IgD-negative memory B cell (primary cell): ENCODE data around the gene SDC4. TPM values are rescaled to one million over a fixed set of nuclear protein-coding genes. Genes with fewer than 3 reads are reported as not detected.

ENCODE experiments used
- H3K27ac Mint-ChIP-seq, 3 donors: one replicate each; pipeline ENCODE4 v1.8.0; 2020 to 2022; ENCODE audit warnings: mild to moderate bottlenecking in 3 of 3, mixed read lengths in 3 of 3, moderate library complexity in 1 of 3
- H3K27me3 Mint-ChIP-seq: one replicate; pipeline ENCODE4 v1.8.0; 2021; ENCODE audit warnings: mixed read lengths
- H3K36me3 Mint-ChIP-seq: one replicate; pipeline ENCODE4 v1.8.0; 2020; ENCODE audit warnings: mild to moderate bottlenecking, mixed read lengths
- H3K4me1 Mint-ChIP-seq, 3 donors: one replicate each; pipeline ENCODE4 v1.8.0; 2020 to 2022; ENCODE audit warnings: mixed read lengths in 3 of 3, mild to moderate bottlenecking in 1 of 3
- H3K4me3 Mint-ChIP-seq, 4 donors: one replicate each; pipeline ENCODE4 v1.8.0; 2020 to 2022; ENCODE audit warnings: mild to moderate bottlenecking in 4 of 4, mixed read lengths in 4 of 4, moderate library complexity in 3 of 4
- H3K9me3 Mint-ChIP-seq, 3 donors: one replicate each; pipeline ENCODE4 v1.8.0; 2020 to 2021; ENCODE audit warnings: mixed read lengths in 3 of 3, mild to moderate bottlenecking in 1 of 3
- polyA plus RNA-seq: library from polyadenylated mRNA; unstranded; fragments of 300-500 nt; fragmentation: Illumina TruSeq; gene quantifications from one replicate; pipeline ENCODE4 v1.2.3, GENCODE V29; 2021

The SDC4 gene
- polyA plus RNA-seq, 1 donor from 2014 or later, result not detected

DNA sequence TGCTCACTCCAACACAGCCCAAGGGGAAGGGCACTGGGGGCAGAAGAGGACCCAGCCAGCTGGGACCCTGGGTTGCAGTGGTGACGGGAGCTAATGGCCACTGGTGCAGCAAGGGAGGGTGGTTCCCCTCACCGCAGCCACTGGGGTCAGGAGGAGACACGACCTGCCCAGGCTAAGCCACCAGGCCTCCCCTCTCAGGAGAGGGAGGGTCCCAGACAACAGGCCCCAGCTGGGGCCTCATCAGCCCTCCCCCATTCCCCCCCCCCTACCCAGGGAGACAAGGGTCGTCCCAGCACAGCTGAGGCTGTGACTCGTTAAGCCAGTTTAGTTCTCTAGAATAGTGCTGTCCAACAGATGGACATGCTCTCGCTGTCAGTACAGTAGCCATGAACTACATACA, 22.9 kb downstream of the SDC4 start:
- H3K4me1 Mint-ChIP-seq, result peaks cover 7 to 23% (median 8%) of the 10 kb centered on the region in 3 donors
- no peaks in the 10 kb centered on the region for H3K36me3 Mint-ChIP-seq
- H3K9me3 Mint-ChIP-seq, result no peaks in the 10 kb centered on the region
- H3K27me3 Mint-ChIP-seq, result no peaks in the 10 kb centered on the region
- no peak overlapping the region for H3K27ac Mint-ChIP-seq
- no peak overlapping the region for H3K4me3 Mint-ChIP-seq

DNA sequence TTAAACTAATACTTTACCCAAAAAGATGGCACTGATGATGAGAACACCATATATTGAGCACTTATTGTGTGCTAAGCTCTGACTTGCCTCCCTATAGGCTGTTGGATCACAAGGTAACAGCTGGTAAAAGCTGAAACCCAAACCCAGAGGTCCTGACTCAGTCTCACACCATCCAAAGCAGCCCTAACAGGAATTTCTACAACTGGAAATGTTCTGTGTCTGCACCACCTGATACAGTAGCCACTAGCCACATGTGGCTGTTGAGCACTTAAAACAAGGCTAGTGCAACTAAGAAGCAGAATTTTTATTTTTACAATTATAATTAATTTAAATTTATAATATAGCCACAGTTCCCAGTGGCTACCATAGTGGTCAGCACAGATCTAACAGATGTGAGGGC, 24.5 kb downstream of the SDC4 start:
- H3K27ac Mint-ChIP-seq, result no peak overlapping the region
- no peak overlapping the region for H3K4me3 Mint-ChIP-seq
- peaks cover 11 to 28% (median 14%) of the 10 kb centered on the region in 3 donors for H3K4me1 Mint-ChIP-seq
- no peaks in the 10 kb centered on the region for H3K27me3 Mint-ChIP-seq
- H3K9me3 Mint-ChIP-seq, result no peaks in the 10 kb centered on the region
- no peaks in the 10 kb centered on the region for H3K36me3 Mint-ChIP-seq

DNA sequence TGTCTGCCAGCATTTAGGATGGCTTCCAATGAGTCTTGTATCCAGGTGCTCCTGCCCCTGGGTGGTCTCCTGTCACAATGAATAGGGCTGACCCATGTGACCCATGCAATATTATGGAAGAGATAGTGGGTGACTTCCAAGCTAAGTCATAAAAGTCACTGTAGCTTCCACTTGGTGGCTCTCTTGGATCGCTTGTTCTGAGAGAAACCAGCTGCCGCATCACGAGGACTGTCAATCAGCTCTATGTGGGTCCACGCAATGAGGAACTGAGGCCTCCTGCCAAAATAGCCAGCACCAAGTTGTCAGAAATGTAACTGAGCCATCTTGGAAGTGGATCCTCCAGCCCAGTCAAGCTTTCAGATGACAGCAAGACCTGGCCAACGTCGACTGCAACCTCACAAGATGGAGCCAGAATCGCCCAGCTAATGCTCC, 25.3 kb downstream of the SDC4 start:
- H3K9me3 Mint-ChIP-seq, result no peaks in the 10 kb centered on the region
- H3K27me3 Mint-ChIP-seq, result no peaks in the 10 kb centered on the region
- no peak overlapping the region for H3K4me3 Mint-ChIP-seq
- H3K4me1 Mint-ChIP-seq, result peaks cover 11 to 23% (median 16%) of the 10 kb centered on the region in 3 donors
- peak overlapping the region in 1 of 3 donors; percentile 27 for H3K27ac Mint-ChIP-seq
- H3K36me3 Mint-ChIP-seq, result no peaks in the 10 kb centered on the region

DNA sequence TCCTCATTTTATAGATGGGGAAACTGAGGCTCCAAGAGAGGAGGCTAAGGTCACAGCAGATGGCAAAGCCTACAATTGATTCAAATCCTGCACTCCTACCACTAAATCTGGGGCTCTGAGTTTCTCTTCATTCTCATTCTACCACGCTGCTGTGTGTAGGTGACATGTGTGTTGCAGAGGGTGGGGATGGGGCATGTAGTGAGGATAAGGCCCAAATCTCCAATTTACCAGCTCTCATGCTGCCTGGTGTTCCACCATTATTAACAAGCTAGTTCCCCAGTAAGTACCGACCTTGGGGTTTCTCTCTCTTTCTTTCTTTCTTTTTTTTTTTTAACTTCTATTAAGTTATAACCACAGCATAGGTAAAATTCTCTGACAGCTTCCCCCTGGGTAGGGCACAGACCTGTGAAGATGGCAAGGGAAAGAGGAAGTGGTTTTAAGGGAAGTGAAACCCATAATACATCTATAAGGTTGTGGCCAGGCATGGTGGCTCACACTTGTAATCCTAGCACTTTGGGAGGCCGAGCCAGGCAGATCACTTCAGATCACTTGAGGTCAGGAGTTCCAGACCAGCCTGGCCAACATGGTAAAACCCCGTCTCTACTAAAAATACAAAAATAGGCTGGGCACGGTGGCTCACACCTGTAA, 27.2 kb downstream of the SDC4 start:
- Mint-ChIP-seq H3K27me3 (peaks cover 3% of the 10 kb centered on the region), H3K4me1 (peaks cover 13 to 19% (median 16%) of the 10 kb centered on the region in 3 donors), H3K9me3 (no peaks in the 10 kb centered on the region), H3K27ac (peak overlapping the region; percentile 61 to 90 (median 82)), H3K36me3 (no peaks in the 10 kb centered on the region), H3K4me3 (peak overlapping the region in 3 of 4 donors; percentile 3 to 92 (median 89))

DNA sequence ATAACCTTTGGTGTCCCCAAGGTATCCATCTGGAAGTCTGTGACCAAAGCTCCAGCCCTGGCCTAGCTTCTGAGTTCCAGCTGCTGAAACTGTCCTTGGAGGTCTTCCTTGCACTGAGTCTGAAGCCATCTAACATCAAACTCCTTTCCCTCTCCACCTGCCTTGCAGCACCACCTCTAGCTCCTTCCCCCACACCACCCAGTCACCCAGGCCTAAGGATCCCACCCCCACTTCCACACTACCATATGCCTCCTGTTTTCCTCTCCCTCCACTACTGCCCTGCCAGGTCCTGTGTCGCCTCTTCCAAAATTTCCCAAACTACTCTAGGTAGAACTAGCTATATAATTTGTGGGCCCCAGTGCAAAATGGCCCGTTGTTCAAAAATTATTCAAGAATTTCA, 29.3 kb downstream of the SDC4 start:
- H3K4me3 Mint-ChIP-seq, result no peak overlapping the region
- peaks cover 15 to 19% (median 16%) of the 10 kb centered on the region in 3 donors for H3K4me1 Mint-ChIP-seq
- no peaks in the 10 kb centered on the region for H3K36me3 Mint-ChIP-seq
- H3K9me3 Mint-ChIP-seq, result no peaks in the 10 kb centered on the region
- H3K27ac Mint-ChIP-seq, result peak overlapping the region in 1 of 3 donors; percentile 22
- H3K27me3 Mint-ChIP-seq, result peaks cover 14% of the 10 kb centered on the region

DNA sequence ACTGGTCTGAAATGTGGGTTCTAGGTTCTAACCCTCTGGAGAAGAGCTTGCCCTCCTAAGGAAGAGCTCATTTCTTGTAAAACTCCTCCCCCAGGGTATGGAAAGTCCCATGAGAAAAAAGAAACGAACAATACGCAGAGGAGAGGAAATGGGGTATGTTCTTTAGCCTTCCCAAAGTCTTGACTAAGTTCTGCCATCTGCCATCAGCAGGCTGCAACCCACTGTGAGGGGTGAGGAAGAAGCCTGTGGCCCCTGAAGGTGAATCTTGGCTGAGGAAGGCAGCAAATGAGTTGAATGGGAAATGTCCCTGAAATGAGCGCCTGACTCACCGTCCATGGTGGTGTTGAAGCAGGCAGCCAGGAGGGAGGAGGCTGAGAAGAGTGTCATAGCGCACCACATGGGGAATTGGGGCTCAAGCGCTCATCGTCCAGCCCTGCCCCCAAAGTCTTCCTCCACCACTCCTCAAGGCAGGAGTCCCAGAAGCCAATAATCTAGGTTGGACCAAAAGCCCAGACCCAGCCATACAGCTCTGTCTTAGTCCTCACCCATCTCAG, 29.8 kb downstream of the SDC4 start:
- Mint-ChIP-seq H3K36me3 (no peaks in the 10 kb centered on the region), H3K27me3 (peaks cover 19% of the 10 kb centered on the region), H3K4me3 (no peak overlapping the region), H3K4me1 (peaks cover 15 to 19% (median 16%) of the 10 kb centered on the region in 3 donors), H3K9me3 (no peaks in the 10 kb centered on the region), H3K27ac (no peak overlapping the region)

DNA sequence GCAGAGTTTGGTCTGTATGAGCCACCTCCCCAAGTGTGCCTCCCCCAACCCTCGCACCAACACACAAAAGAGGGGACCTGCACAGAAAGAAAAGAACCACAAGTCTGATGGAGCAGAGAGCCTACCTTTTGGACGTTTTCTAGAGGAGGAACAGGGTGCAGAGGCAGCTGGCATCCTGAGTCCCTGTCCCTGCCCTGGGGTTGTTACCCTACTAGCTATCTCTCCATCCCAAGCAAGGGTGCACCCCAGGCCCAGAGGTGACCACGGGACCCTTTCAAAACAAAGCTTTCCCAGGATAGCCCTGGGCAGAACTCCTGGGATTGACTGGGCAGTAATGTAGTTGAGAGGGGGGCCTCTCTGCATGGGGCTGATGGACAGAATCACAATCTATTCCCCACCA, 30.4 kb downstream of the SDC4 start:
- H3K27ac Mint-ChIP-seq, result peak overlapping the region in 1 of 3 donors; percentile 14
- peaks cover 15 to 16% (median 15%) of the 10 kb centered on the region in 3 donors for H3K4me1 Mint-ChIP-seq
- H3K9me3 Mint-ChIP-seq, result no peaks in the 10 kb centered on the region
- peaks cover 20% of the 10 kb centered on the region for H3K27me3 Mint-ChIP-seq
- no peak overlapping the region for H3K4me3 Mint-ChIP-seq
- no peaks in the 10 kb centered on the region for H3K36me3 Mint-ChIP-seq

DNA sequence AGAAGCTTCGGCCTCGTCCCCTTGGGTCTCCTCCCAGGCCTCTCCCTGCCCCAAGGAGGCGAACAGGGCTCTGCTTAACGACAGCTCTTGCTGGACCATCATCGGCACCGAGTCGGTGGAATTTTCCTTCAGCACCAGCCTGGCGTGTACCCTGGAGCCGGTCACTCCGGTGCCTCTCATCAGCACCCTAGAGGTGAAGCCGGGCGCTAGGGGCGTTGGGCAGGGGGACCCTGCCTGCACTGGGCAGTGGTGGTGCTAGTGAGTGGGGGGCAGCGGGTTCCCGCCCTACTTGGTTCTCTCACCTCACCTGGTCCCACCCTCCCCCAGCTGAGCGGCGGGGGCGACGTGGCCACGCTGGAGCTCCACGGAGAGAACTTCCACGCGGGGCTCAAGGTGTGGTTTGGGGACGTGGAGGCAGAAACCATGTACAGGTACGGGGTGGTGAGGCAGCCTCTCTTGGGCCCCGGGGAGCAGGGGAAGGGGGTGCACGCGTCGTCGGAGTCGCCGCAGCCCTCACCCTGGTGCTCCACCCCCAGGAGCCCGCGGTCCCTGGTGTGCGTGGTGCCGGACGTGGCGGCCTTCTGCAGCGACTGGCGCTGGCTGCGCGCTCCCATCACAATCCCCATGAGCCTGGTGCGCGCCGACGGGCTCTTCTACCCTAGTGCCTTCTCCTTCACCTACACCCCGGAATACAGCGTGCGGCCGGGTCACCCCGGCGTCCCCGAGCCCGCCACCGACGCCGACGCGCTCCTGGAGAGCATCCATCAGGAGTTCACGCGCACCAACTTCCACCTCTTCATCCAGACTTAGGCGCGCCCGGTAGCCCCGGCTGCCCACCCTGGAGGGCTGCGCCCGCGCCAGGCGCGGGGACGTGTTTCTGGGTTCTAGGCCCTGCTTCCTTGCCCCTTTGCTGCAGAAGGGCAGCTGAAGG, 31.8 kb downstream of the SDC4 start:
- Mint-ChIP-seq H3K36me3 (no peaks in the 10 kb centered on the region), H3K4me3 (no peak overlapping the region), H3K27ac (no peak overlapping the region), H3K9me3 (no peaks in the 10 kb centered on the region), H3K4me1 (peaks cover 13 to 16% (median 15%) of the 10 kb centered on the region in 3 donors), H3K27me3 (peaks cover 28% of the 10 kb centered on the region)

DNA sequence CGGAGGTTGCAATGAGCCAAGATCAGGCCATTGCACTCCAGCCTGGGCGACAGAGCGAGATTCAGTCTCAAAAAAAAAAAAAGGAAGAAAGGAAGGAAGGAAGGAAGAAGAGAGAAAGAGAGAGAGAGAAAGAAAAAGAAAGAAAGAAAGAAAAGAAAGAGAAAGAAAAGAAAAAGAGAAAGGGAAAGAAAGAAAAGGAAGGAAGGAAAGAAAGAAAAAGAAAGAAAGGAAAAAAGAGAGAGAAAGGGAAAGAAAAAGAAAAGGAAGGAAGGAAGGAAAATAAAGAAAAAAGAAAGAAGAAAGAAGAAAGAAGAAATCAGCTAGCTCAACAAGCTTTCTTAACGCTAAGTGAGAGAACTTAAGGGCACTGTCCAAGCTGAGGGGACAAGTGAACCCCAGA, 32.6 kb downstream of the SDC4 start:
- H3K36me3 Mint-ChIP-seq, result no peaks in the 10 kb centered on the region
- H3K4me1 Mint-ChIP-seq, result peaks cover 5 to 13% (median 8%) of the 10 kb centered on the region in 3 donors
- H3K4me3 Mint-ChIP-seq, result no peak overlapping the region
- peaks cover 34% of the 10 kb centered on the region for H3K27me3 Mint-ChIP-seq
- H3K9me3 Mint-ChIP-seq, result no peaks in the 10 kb centered on the region
- H3K27ac Mint-ChIP-seq, result no peak overlapping the region

DNA sequence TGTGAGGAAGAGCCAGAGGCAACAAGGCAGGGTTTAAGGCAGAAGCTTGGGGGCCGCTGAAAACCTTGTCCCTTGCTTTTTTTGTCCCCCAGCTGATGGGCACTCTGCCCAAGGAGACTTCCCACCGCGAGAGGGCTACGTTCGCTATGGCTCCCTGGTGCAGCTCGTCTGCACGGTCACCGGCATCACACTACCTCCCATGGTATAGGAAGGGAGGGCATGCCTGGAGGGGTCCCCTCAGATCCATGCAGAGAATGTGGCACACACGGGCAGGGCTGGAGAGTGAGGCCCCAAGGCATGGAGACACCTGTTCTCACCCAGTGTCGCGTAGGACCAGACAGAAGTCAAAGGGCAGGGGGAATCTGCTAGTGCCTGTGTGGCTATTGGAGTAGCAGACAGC, 34.3 kb downstream of the SDC4 start:
- Mint-ChIP-seq H3K27ac (peak overlapping the region in 1 of 3 donors; percentile 52), H3K27me3 (peaks cover 36% of the 10 kb centered on the region), H3K9me3 (no peaks in the 10 kb centered on the region), H3K4me1 (peaks cover 0 to 6% (median 5%) of the 10 kb centered on the region in 3 donors), H3K36me3 (no peaks in the 10 kb centered on the region), H3K4me3 (no peak overlapping the region)

DNA sequence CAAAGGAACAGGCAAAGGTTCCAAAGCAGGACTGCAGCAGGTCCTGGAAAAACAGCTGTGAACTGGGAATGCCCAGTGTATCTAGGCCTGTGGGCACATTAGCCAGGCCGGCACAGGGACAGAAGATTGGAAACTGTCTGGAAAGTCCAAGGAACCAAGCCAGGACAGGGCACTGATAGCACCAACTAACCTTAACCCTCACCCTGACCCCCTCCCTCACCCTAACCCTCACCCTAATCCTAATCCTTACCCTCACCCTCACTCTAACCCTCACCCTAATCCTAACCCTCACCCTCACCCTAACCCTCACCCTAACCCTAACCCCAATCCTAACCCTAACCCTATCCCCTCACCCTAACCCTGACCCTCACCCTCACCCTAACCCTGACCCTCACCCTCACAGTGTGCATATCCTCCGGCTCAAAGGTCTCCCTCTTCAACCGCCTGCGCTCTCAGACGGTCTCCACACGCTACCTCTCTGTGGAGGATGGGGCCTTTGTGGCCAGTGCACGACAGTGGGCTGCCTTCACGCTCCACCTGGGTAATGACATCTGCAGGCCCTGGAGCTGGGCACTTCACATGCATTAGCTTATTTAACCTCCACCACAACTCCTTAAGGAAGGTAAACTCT, 35.0 kb downstream of the SDC4 start:
- peak overlapping the region in 1 of 3 donors; percentile 52 for H3K27ac Mint-ChIP-seq
- H3K4me3 Mint-ChIP-seq, result no peak overlapping the region
- H3K36me3 Mint-ChIP-seq, result no peaks in the 10 kb centered on the region
- peaks cover 0 to 5% (median 3%) of the 10 kb centered on the region in 3 donors for H3K4me1 Mint-ChIP-seq
- peaks cover 36% of the 10 kb centered on the region for H3K27me3 Mint-ChIP-seq
- H3K9me3 Mint-ChIP-seq, result no peaks in the 10 kb centered on the region

DNA sequence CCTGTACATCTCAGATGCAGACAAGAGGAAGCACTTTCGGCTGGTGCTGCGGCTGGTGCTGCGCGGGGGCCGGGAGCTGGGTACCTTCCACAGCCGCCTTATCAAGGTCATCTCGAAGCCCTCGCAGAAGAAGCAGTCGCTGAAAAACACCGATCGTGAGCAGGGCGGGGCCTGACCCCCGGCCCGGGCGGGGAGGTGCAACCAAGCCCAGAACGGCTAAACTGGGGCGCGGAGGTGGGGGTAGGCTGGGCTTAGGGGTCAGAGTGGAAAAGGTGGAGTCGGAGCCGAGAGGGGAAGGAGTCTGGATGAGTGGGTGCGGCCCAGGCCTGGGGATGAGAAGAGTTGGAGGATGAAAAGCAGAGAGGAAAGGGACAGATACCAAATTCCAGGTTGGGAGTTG, 36.0 kb downstream of the SDC4 start:
- no peaks in the 10 kb centered on the region for H3K9me3 Mint-ChIP-seq
- H3K36me3 Mint-ChIP-seq, result no peaks in the 10 kb centered on the region
- H3K4me1 Mint-ChIP-seq, result peaks cover 0 to 5% (median 3%) of the 10 kb centered on the region in 3 donors
- peaks cover 41% of the 10 kb centered on the region for H3K27me3 Mint-ChIP-seq
- H3K27ac Mint-ChIP-seq, result peak overlapping the region in 1 of 3 donors; percentile 78
- H3K4me3 Mint-ChIP-seq, result no peak overlapping the region

DNA sequence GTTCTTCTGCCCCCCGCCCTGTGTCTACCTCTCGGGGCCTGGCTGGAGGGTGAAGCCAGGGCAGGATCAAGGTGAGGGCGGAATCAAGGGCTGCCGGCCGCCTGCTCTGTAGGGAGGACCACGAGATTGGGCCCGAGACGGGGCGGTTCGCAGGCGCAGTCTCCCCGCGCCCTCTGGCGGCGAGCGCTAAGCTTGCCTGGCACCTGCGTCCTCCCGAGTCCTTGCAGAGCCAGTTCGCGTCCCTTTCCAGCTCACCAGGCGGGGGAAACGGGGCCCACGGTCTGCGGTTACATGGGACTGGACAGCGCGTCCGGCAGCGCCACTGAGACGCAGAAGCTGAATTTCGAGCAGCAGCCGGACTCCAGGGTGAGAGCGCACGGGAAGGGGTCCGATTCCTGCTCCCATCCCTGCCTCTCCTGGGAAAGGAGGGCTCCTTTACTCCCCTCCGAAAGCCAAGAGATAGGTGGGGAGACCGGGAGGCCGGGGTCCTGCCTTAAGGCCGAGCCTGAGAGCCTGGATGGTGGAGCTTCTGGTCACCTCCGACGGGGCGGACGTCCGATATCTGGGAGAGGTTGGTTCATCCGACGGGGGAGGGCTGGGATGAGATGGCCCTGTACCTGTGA, 36.5 kb downstream of the SDC4 start:
- H3K4me3 Mint-ChIP-seq, result no peak overlapping the region
- peaks cover 45% of the 10 kb centered on the region for H3K27me3 Mint-ChIP-seq
- peaks cover 0 to 3% (median 3%) of the 10 kb centered on the region in 3 donors for H3K4me1 Mint-ChIP-seq
- no peaks in the 10 kb centered on the region for H3K9me3 Mint-ChIP-seq
- peak overlapping the region in 1 of 3 donors; percentile 78 for H3K27ac Mint-ChIP-seq
- no peaks in the 10 kb centered on the region for H3K36me3 Mint-ChIP-seq

DNA sequence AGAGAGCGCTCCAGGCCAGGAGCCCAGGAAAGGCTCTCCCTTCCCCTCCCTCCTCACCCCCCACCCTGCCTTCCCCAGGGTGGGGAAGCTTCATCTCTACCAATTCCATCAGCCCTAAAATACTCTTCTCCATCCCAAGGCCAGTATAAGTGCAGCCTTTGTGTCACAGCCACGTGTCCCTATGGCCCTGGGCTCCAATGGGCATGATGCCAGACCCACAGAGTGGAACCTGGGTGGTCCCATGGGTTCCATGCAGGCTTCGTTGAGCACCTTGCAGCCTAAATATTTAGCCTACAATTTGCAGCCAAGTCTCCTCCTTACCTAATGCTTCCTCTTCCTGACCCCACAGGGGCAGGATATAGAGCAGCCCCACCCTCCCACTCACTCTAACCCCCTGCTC, 39.1 kb downstream of the SDC4 start:
- no peak overlapping the region for H3K27ac Mint-ChIP-seq
- H3K27me3 Mint-ChIP-seq, result peaks cover 41% of the 10 kb centered on the region
- H3K4me3 Mint-ChIP-seq, result no peak overlapping the region

More for the DNA sequence above, 39.1 kb downstream of the SDC4 start:
- Mint-ChIP-seq H3K4me1 (peaks cover 0 to 3% (median 0%) of the 10 kb centered on the region in 3 donors), H3K9me3 (peaks cover 0 to 2% (median 0%) of the 10 kb centered on the region in 3 donors), H3K36me3 (peaks cover 2% of the 10 kb centered on the region)
